Thyroid gland (tissue), 4 donors: ENCODE measurements around the gene AKR1B15. TPM values are rescaled to one million over a fixed set of nuclear protein-coding genes. Genes with fewer than 3 reads are reported as not detected.
"Not testable (repeated sequence)": the region's sequence is repeated elsewhere in the genome, so short reads cannot be mapped to it uniquely, and the experiment has no call there.

ENCODE experiments used
- DNase-seq, 2 donors: peaks; one replicate each; pipeline ENCODE4 v3.0.0-alpha.2; 2019
- H3K27ac ChIP-seq, 3 donors: fragments of 200-600 bp; sonication (generic); 1 replicate in 2 of 3; 2 replicates in 1 of 3; pipeline ENCODE4 v1.5.1; 2016 to 2019; ENCODE audit warnings: mild to moderate bottlenecking in 1 of 3, moderate library complexity in 1 of 3
- H3K27me3 ChIP-seq: fragments of 200-600 bp; sonication (generic); one replicate; pipeline ENCODE4 v1.5.1; 2019
- H3K36me3 ChIP-seq, 2 donors: fragments of 200-600 bp; sonication (generic); one replicate each; pipeline ENCODE4 v1.5.1; 2016 to 2019
- H3K4me1 ChIP-seq, 2 donors: fragments of 200-600 bp; sonication (generic); one replicate each; pipeline ENCODE4 v1.5.1; 2017 to 2019
- H3K4me3 ChIP-seq, 3 donors: fragments of 200-600 bp; sonication (generic); replicated peaks in 1 of 3; 1 replicate in 2 of 3; 2 replicates in 1 of 3; pipeline ENCODE4 v1.5.1; 2016; ENCODE audit warnings: mild to moderate bottlenecking in 1 of 3
- H3K9me3 ChIP-seq: fragments of 200-600 bp; sonication (generic); one replicate; pipeline ENCODE4 v1.5.1; 2017
- CTCF ChIP-seq, 6 experiments: fragments of 200-600 bp in 3 of 6; fragments of 450-650 bp in 3 of 6; sonication (generic) in 3 of 6; IDR thresholded peaks; one replicate each; pipeline ENCODE4 v1.5.1; 2016 to 2019; ENCODE audit warnings: antibody characterized with exemption in 6 of 6, mild to moderate bottlenecking in 2 of 6, inconsistent platforms in 1 of 6, moderate library complexity in 1 of 6
- POLR2A ChIP-seq, 2 donors: fragments of 450-650 bp; IDR thresholded peaks; one replicate each; pipeline ENCODE4 v1.6.1; 2017; ENCODE audit warnings: antibody characterized with exemption in 2 of 2, mild to moderate bottlenecking in 2 of 2, moderate library complexity in 1 of 2
- WGBS, 2 donors: methylation state at CpG; one replicate each; pipeline ENCODE4 v1.1.5; 2017; 5-methylcytosine and 5-hydroxymethylcytosine counted together
- intact Hi-C: fragments of 100-400 bp; cut with DNase I; formaldehyde crosslinking; loops from one replicate; pipeline ENCODE4 v1.15.1; 2023
- total RNA-seq, 4 donors: library from RNA; depleted of rRNA; stranded (reverse); fragments of >200 nt; gene quantifications; one replicate each; pipeline ENCODE4 v1.2.3, GENCODE V29; 2016

AKR1B15 gene
- total RNA-seq, 4 donors from 2014 or later, result 0.56 to 1.2 TPM; not detected in 2

GRCh38 chr7:134514106-134514505 lies 34.8 kb upstream of the AKR1B15 start:
- TF ChIP-seq POLR2A (IDR thresholded peaks at IDR 0.05) (no peak), CTCF (IDR thresholded peaks at IDR 0.05) (no peak)
- Histone ChIP-seq H3K36me3 (no peaks in the 10 kb centered on the region), H3K27ac (no peak overlapping the region), H3K4me3 (no peak overlapping the region), H3K4me1 (peaks cover 0 to 3% of the 10 kb centered on the region in 2 donors), H3K27me3 (no peaks in the 10 kb centered on the region), H3K9me3 (no peaks in the 10 kb centered on the region)
- intact Hi-C loops, result loop anchor here (2.0 kb wide), 1 partner anchor 93 kb away; no protein-coding TSS in a partner anchor
- WGBS, 2 donors, result 9 to 48% methylated on average over 1 of the region's 1 CpG
- no peak for DNase-seq

- intact Hi-C loops, result loop anchor here (2.0 kb wide), 1 partner anchor 92 kb away; no protein-coding TSS in a partner anchor
- peak; percentile 57 to 92 (median 74) for TF ChIP-seq CTCF (IDR thresholded peaks at IDR 0.05)
- no peak for TF ChIP-seq POLR2A (IDR thresholded peaks at IDR 0.05)
- no peak overlapping the region for H3K4me3 ChIP-seq
- WGBS, 2 donors, result 1 to 2% methylated on average over 4 of the region's 4 CpGs
- DNase-seq, result no peak
- peaks cover 0 to 3% of the 10 kb centered on the region in 2 donors for H3K4me1 ChIP-seq
- no peaks in the 10 kb centered on the region for H3K27me3 ChIP-seq
- no peaks in the 10 kb centered on the region for H3K9me3 ChIP-seq
- no peaks in the 10 kb centered on the region for H3K36me3 ChIP-seq
- no peak overlapping the region for H3K27ac ChIP-seq
Measured at GRCh38 chr7:134514663-134515062, 34.2 kb upstream of the AKR1B15 start.

- no peaks in the 10 kb centered on the region for H3K9me3 ChIP-seq
- H3K36me3 ChIP-seq, result no peaks in the 10 kb centered on the region
- no peak for DNase-seq
- no peak overlapping the region for H3K27ac ChIP-seq
- TF ChIP-seq CTCF (IDR thresholded peaks at IDR 0.05) (no peak), POLR2A (IDR thresholded peaks at IDR 0.05) (no peak)
- 65 to 77% methylated on average over 6 of the region's 6 CpGs for WGBS, 2 donors
- no peak overlapping the region for H3K4me3 ChIP-seq
- peaks cover 0 to 3% of the 10 kb centered on the region in 2 donors for H3K4me1 ChIP-seq
- no peaks in the 10 kb centered on the region for H3K27me3 ChIP-seq
- intact Hi-C loops, result loop anchor here (2.0 kb wide), 1 partner anchor 91 kb away; no protein-coding TSS in a partner anchor
Measured at GRCh38 chr7:134515569-134516468, 33.1 kb upstream of the AKR1B15 start.

GRCh38 chr7:134520130-134520529 lies 28.8 kb upstream of the AKR1B15 start:
- Histone ChIP-seq H3K4me3 (no peak overlapping the region), H3K4me1 (no peaks in the 10 kb centered on the region), H3K27me3 (no peaks in the 10 kb centered on the region), H3K27ac (no peak overlapping the region), H3K9me3 (no peaks in the 10 kb centered on the region), H3K36me3 (no peaks in the 10 kb centered on the region)
- no peak for DNase-seq
- intact Hi-C loops, result no loop called here
- peak in 3 of 6 experiments; percentile 21 to 35 (median 26) for TF ChIP-seq CTCF (IDR thresholded peaks at IDR 0.05)
- TF ChIP-seq POLR2A (IDR thresholded peaks at IDR 0.05), result no peak
- WGBS, 2 donors, result 72 to 81% methylated on average over 4 of the region's 4 CpGs

GRCh38 chr7:134522601-134523000 lies 26.3 kb upstream of the AKR1B15 start:
- H3K36me3 ChIP-seq, result no peaks in the 10 kb centered on the region
- no peaks in the 10 kb centered on the region for H3K27me3 ChIP-seq
- H3K4me1 ChIP-seq, result peaks cover 3 to 6% of the 10 kb centered on the region in 2 donors
- TF ChIP-seq POLR2A (IDR thresholded peaks at IDR 0.05) (no peak), CTCF (IDR thresholded peaks at IDR 0.05) (no peak)
- no peaks in the 10 kb centered on the region for H3K9me3 ChIP-seq
- H3K27ac ChIP-seq, result no peak overlapping the region
- DNase-seq, result no peak
- intact Hi-C loops, result no loop called here
- WGBS, 2 donors, result 81 to 82% methylated on average over 5 of the region's 5 CpGs
- no peak overlapping the region for H3K4me3 ChIP-seq

- H3K36me3 ChIP-seq, H3K9me3 ChIP-seq, H3K4me3 ChIP-seq, H3K27ac ChIP-seq, H3K27me3 ChIP-seq, intact Hi-C loops, DNase-seq: not testable (repeated sequence)
- 94 to 96% methylated on average over 3 of the region's 3 CpGs for WGBS, 2 donors
- H3K4me1 ChIP-seq, result peaks cover 9 to 15% of the 10 kb centered on the region in 2 donors
Measured at GRCh38 chr7:134525449-134525848, 23.5 kb upstream of the AKR1B15 start.

GRCh38 chr7:134526552-134527248 lies 22.2 kb upstream of the AKR1B15 start:
- H3K9me3 ChIP-seq, H3K4me3 ChIP-seq, intact Hi-C loops, H3K27me3 ChIP-seq, H3K36me3 ChIP-seq, DNase-seq, H3K27ac ChIP-seq: not testable (repeated sequence)
- H3K4me1 ChIP-seq, result peaks cover 9 to 15% of the 10 kb centered on the region in 2 donors
- WGBS, 2 donors, result 93 to 94% methylated on average over 10 of the region's 10 CpGs
